Measurements from ENCODE around the gene GVQW3.

GRCh38 chr11:76388408-76388807, 7.3 kb downstream of the GVQW3 start:
- TF ChIP-seq CTCF (conservative IDR thresholded peaks at IDR 0.05) = no peak
- no peak for TF ChIP-seq ZFX (IDR thresholded peaks at IDR 0.05)

Measured in C4-2B (cell line).